CD4-positive, alpha-beta T cell treated with Interleukin-17A for 1 hour (primary cell): ENCODE data around the gene AGAP1.

Experiments
- DNase-seq: peaks from one replicate; pipeline ENCODE4 v3.0.0-alpha.2; 2020

AGAP1 gene

DNA sequence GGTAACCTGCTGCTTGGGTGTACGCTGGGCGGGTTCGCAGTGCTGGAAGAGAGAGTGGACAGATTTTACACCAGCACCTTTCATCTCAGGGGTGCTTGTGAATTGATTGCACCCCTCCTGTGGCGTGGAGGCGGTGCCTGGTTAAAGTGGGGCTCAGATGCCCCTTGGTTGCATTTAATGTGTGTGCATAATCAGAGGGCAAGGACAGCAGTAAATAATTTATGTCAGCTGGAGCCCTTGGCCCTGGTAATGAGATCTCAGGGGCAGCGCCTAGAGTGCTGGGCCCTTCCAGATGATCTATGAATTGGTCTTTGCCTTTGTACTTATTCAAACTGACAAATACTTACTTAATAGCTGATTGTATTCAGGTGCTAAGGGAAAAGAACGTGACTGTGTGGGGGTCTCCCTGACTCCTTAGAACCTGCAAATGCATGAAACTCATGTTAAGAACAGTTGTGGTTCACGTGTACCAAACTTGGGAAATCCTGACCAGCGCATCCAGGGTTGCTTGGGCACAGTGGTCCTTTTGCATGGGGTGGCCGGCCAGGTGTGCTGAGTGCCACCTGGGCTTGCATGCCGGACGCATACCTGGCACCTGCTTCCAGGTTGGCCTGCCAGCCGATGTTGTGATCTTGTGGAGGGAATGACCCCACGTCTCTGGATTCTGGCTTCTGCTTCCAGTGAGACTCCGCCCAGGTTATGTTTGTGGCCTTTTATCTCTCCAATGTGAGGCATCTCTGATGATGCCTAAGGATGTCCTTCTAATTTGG, 118.5 kb downstream of the AGAP1 start:
- DNase-seq = no peak

DNA sequence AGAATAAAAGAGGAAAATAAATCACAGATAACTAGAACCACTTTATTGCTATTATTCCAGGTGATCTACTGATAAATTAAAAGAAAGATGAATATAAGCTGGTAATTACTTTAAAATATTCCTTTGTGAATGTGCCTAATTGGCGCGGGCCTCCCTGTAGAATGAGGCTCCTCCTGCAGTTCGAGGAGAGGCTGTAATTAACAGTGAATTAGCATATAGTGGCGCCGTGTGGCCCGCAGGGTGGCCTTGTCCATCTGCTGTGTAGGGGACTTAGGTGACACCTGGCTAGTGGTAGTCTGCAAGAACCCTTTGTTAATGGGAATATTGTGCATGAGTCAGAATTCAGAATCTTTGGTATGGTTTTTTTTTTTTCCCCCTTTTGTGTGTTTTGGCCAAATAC, 119.8 kb downstream of the AGAP1 start:
- DNase-seq = no peak

DNA sequence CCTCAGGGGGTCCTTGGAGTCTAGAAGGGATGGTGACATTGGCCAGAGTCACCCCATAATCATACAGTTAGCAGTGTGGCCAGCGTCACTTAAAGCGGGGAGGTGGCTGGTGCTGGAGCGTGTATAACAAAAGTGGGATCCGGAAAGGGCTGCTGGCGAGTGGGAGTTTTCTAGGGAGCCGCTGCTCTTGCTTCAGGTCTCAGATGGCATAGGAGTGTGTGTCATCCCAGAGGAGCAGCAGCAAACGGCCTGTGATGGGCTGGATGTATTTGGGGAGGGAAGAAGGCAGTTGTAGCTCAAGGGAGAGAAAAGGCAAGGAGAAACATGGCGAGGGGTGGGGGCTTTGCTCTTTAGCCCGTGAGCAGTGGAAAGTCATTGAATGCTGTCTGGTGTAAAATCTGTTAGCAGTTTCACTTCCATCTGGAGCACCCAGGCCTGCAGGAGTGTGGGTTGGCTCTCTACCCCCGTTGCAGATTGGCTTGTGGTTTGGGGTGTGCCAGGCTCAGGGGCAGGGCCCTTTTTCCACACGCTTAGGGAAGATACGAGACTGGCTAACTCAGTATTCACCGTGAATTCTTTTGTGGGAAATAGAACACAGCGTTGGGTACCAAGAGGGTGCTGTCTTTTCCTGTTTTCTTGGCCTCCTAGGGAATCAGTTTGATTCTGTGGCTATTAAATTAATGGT, 120.5 kb downstream of the AGAP1 start:
- DNase-seq = no peak

DNA sequence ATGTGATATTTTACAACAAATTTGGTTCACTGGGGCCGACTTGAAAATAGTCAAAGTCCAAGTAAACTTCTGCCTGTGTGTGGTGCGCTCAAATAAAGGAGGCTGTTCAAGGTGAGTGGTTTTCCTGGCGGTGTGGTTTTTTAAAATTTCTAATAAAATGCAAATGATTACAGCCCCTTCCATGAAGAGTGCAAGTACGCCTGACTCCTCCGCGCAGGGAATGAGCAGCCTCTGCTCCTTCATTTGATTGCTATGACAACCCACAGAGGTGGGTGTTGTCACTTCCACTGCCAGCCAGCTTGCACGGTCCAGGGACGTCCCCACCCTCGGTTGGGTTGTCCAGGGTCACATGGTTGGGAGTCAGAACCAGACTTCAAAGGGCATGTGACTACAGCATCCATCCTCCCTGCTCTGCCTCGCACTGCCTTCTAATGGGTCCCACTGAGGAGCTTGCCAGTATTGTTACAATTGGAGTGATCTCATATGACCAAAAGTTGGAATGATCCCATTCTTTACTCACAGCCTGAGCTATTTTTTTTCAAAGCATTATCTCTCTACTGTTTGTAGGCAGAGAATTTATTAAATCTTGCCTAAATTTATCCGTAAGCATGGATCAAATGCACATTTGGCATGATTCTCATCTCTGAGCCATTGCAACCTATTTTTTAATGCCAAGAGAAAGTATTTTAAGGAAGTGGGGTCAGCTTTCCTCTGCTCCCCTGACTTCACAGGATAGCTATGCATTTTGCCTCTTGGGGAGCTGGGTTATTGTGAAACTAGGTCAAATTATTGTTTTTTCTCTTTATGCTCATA, 121.3 kb downstream of the AGAP1 start:
- DNase-seq = no peak

DNA sequence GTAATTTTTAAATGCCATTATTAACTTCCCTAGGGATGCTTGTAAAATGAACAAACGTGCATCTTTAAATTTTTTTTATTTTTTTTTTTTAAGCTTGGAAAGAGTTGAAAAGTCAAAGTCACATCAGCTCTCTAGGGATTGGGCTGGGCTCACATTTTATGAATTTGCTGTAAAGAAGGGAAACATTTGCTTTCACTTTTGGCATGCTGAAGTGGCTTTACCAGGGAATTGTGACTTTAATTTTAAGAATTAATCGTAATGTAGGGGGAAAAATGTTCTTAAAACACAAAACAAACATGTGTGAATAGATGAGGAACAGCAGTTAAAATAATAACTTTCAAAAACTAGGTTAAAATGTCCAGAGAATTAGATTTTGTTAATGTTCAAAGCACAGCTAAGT, 123.0 kb downstream of the AGAP1 start:
- no peak for DNase-seq

DNA sequence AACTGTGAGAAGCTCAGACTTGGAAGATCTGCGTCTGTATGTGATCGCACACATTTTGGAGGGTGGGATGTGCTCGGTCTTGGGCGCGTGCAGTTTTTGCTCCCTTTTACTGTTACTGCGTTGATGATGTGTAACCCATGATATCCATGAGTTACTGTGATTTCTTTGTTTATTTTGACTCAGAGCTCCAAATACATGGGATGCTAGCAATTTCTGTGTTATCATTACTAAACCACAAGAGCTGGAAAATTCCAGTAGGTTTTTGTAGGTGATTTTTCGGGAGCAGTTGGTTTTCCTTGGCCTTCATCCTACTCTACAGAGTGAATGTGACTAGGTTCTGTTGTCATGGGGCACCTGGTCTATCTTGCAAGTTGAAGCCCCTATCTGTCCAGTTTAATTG, 124.2 kb downstream of the AGAP1 start:
- no peak for DNase-seq

DNA sequence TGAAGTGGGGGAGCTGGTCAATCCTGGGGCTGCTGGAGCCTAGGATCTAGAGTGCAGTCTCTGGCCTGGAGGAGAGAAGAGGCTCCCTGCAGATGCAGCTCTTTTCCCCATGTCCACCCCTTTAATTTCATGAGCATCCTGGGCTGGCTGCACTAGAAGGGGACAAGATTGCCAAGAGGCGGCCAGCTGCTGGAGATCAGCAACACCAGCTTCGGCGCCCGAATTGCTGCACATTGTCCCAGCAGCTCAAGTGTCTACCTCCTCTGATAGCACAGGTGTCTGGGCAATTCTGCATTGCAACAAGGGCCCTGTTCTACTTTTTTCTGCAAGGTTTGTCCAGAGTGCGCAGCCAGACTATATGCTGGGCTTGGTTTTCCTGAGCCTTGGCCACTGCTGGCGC, 125.7 kb downstream of the AGAP1 start:
- DNase-seq = no peak

DNA sequence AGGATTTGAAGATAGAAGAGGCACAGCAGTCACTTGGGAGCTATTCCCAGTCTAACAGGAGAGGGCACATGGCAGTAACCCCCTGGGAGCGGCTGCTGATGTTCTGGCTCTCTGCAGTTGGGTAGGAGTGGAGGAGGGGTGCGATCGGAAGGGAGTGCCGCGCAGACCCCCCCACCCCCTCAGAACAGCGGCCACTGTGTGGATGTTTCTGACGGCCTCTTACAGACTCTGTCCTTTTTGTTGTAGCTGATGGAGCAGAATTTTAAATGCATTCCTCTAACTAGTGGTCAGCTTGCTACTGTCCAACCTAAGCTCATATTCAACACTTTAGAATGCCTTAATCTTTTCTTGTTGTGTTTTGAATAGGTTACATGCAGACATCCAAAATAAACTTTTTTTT, 127.9 kb downstream of the AGAP1 start:
- DNase-seq = no peak

DNA sequence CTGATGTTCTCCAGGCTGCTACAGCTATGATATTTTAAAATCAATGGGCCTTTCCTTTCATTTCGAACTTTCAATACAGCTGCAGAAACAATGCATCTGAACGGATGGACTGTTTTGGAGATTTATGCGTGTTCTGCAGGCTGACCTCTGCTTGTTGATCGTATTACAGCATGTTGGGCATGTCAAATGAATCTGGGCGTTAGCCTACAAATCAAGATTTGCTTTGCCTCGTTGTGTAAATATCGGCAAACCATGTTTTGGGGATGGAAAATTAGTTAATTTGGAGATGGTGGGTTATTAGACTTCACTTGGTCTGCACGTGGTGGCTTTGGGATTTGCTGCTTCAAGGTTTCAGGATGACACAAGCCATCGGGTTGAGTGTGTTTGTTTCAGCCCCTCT, 129.3 kb downstream of the AGAP1 start:
- DNase-seq = no peak

DNA sequence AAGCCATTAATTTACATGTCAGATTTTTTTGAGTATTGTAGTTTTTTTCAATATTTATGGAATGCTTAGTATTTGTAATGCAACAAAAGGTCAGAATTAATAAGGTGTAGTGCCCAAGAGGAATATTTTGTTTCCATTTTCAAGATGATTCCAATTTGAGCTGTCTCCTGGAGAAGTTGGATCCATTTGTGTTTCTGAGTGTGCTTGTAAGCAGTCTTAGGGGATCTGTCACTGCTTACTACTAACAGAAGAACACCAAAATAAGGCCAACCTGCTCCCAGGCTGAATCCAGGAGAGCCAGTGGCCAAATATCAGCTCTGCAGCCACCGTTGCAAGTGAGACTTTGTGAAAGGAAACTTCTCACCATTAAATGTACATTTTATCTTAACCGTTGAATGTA, 129.9 kb downstream of the AGAP1 start:
- no peak for DNase-seq

DNA sequence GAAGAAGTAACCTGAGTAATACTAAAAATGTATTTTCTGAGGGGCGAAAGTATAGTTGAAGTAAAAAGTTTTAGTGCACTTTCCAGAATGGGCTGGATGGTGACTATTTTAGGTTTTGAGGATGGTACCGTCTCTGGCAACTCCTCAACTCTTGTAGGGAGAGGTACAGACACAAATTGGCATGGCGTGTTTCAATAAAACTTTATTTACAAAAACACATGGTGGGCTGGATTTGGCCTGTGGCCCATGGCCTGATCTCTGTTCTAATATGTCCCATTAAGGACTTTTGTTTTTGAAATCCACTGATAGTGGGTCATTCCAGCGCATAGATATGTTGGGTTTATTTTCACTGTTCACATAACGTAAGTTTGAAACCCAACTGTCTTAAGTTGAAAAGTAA, 132.8 kb downstream of the AGAP1 start:
- DNase-seq = no peak

DNA sequence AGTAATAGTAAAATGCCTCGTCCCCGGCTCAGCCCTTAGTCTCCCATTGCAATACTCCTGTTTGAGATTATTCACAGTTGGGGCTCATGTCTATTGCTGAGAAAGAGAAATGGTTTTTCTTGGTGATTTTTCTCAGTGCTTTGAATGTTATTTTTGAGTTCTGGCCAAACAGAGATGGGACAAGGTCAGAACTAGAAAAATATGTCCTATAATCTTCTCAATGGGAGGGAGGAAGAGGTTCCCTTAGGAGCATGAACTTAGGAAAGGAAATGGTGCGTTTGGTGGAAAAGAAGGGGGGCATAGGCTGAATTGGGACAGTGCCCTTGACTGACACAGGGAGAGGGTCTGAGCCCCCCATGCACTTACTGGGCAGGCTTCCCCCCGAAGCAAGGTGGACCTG, 133.8 kb downstream of the AGAP1 start:
- no peak for DNase-seq

DNA sequence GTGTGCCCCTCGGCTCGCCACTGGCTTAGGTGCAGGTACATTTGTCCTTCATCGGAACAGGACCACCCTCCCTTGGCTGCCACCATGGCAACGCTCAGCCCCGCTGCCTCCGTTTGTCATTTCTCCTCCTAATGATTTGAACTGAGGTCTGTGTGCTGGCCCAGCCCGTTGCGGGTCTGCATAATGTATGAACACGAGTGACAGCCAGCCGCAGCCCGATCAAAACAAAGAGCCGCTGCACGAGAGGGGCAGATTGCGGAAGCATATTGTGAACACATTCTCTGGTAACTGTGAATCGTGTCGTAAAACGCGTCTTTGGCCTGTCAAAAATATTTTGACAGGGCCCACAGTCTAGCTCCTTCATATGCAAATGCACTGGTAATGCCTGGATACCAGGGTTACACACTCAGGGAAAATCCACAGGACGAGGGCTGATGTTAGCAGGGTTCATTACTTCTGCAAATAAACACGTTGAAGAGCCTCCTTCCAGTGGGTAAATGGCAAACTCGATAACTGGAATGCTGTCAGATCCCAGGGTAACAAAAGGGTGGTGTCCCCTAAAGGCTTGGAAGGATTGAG, 137.0 kb downstream of the AGAP1 start:
- DNase-seq = no peak

DNA sequence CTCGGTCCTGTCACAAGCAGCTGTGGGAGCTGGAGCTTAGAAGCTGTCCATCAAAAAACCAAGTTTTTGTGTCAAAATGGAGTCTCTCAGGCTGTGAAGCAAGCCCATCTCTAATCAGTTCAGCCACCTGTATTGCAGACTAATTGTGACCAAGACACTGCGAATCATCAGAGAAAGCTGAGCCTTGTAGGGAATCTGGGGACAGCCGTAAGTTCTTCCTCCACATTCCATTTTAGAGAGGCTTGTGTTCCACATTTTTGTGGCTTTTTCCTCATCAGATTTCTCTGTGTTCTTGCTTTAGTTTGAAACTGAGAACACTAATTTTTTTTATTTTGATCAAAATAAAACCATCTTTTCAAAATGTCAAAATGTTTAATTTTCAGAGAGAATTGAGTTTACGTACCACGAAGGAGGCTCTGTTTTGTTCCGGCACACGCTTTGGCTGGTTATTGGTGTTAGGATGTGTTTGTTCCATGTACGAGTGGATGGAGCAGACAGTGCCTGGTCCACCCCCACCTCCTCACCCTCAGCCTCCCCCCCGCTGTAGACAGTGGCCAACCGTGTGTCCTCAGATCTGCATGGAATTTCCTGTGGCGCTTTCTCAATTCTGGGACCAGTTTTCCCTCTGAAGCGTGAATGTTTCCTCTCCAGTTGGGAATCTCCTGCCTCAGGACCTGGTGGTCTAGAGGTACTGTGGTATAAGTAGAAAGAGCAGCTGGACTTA, 140.8 kb downstream of the AGAP1 start:
- no peak for DNase-seq

DNA sequence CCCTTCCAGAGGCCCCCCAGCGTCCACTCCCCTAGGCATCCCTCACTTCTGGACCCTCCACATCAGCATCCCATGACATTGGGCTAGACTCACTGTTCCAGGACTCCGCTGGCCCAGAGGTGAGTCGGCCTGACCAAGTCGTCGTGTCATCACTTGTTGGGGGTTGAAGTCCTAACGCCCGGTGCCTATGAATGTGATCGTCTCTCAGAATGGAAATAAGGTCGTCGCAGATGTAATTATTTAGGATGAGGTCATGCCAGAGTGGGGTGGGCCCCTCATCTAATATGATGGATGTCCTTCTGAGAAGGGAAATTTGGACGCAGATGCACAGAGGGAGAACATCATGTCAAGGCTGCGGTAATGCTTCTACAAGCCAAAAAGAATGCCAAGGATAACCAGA, 142.7 kb downstream of the AGAP1 start:
- no peak for DNase-seq

DNA sequence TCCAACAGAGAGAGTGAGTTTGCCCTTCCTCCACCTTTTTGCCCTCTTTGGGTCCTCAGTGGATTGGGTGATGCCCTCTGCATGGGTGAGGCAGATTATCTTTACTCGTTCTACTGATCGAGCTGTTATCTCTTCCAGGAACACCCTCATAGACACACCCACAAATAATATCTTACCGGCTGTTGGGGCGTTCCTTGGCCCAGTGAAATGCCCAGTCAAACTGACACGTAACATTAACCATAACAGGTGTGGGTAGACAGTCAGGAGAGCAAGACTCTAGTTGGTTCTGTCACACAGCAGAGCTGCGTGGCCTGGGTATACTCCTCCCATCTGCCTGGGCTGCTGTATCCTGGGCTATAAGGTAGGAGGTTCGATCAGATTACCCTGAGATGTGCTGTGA, 144.1 kb downstream of the AGAP1 start:
- no peak for DNase-seq

DNA sequence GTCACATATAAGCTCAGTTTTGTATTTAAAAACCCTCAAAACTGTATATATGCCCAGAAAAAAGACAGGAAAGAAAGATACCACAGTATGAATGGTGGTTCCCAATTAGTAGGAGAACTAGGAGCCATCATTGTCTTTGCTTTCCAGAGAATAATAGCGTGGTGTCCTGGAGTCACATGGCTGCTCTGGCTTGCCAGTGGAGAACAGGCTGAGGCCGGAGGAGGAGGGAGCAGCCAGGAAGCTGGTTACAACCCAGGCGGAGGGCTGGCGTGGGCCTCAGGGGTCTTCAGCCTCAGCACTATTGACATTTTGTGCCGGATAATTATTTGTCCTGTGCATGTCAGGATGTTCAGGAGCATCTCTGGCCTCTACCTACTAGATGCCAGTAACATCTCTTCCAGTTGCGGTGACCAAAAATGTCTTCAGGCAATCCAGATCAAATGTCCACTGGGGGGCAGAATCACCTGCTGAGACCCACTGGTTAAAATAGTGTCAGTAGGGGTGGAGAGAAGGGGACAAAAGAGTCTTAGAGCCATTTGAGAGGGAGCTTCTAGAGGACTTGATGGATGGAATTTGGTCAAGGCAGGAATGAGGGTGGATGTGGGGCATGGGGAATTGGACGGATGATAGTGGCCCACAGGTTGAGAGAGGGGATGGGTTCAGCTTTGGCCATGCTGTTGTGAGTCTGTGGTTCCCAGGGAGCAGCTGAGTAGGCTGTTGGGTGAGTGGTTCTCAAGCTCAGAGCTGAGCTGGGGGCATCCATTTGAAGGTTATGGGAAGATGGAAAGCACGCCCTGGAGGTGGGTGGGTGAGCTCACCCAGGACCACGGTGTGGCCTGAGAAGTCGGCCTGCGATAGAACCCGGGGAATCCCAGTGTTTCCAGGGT, 144.9 kb downstream of the AGAP1 start:
- DNase-seq = no peak

DNA sequence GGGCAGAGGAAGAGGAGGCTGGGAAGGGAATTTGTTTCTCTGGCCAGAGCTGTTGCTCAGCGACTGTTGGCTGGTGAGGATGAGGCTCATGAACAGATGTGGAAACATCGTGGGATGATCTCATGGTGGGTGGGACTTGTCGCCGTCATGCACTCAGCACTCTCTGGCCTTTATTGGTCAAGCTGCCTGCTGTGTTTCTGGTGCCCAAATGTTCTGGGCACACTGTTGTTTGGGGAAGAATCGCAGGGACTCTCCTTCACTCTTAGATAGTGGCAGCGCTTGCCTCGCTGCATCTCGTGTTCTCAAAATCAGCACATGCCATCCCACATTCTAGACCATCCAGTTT, 145.6 kb downstream of the AGAP1 start:
- DNase-seq = no peak

DNA sequence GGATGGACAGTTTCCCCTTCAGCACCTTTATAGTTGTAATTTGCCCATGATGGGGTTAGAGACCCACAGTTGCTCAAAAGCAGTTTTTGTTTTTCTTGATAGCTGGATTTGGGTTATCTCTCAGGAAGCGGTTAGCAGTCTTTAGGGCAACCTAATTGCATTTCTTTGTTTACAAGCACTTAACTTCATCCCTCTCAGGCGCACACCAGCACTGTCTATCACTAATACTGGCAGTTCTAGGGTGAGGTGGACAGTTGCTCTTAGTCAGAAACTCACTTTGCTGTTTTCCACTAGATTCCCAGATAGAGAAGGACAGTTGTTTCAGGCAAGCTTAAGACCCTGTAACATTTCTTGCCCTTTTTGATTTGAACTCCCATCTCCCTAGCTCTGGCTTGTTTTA, 146.0 kb downstream of the AGAP1 start:
- DNase-seq = no peak

DNA sequence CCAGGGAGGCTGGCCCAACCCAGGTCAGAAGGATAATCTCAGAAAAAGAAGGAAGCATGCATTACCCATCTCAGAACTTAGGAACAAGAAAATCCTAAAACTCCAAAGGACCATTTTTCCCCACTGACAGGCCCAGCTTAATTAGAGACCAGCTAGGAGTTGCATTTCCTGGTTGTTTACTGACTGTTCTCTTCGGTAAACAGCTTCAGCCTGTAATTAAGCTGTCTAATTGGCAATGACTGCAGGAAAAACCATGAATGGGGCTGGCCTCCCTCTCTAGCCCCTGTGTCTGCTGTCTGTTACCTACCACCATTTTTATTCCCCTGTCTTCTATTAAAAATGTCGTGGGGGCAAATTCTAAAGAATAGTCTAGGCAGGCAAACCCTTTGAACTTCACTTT, 146.5 kb downstream of the AGAP1 start:
- no peak for DNase-seq

DNA sequence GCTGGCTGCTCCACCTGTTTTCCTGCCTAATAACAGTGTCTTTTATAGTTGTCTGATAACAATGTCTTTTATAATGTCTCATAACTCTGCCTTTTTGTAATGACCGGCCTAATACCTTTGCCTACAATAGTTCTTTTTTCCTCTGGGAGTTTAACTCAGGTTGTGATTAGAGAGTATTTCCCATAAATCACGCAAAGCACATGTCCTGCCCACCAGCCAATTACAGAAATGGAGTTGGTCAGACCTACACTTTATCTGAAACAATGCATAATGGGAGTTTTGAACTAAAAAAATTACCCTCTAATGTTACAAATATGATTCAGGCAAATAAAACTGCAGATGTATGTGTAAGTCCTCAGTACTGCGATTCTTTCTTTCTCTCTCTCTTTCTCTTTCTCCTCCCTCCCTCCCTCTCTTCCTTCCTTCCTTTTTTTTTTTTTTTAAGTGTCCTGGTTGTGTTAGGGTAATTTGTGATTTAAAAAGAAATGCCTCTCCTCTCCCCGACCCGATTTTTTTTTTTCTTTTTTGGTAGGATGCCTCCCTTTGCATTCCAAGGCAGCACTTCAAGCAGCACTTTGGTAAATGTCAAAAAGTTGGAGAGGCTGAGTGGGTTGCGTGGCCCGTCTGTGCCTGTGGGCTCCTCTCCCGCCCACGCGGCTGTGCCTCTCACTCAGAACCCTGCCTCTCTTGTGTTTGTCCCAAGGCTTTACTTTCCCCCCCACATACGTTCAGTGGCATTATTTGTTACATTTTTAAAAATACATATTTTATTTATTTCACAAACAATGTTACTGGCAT, 147.3 kb downstream of the AGAP1 start:
- DNase-seq = no peak
